GM12865 (cell line): ENCODE measurements around the gene NACC2.

Experiments used
- DNase-seq: peaks from one replicate; pipeline ENCODE4 v3.0.0; 2010; ENCODE audit warnings: low read depth
- H3K4me3 ChIP-seq: 2 replicates; pipeline ENCODE4 v1.5.1; 2011; ENCODE audit warnings: mild to moderate bottlenecking, low read depth, low read length, control low read depth
- TF ChIP-seq, protein P1 (sequence below): IDR thresholded peaks from 2 replicates; pipeline ENCODE4 v1.5.1; 2011; ENCODE audit warnings: low read length, control low read depth, low read depth, inconsistent platforms; ENCODE audit not compliant: insufficient read depth; ENCODE audit errors: missing control alignments

The NACC2 gene

DNA sequence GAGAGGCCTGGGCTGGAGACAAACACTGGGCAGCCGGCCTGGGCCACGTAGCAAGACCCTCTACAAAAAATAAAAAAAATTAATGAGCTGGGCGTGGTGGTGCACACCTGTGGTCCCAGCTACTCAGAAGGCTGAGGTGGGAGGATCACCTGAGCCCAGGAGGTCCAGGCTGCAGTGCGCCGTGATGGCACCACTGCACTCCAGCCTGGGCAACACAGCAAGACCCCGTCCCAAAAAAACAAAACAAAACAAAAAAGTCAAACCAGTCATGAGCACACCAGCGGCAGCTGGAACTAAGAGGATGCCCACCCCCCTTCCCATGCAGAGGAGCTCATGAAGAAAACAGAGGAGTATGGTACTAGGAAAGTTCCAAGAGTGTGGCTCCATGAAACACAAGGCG lies 131.8 kb downstream of the NACC2 start:
- no peak overlapping the region for H3K4me3 ChIP-seq
- DNase-seq, result no peak
- TF ChIP-seq, protein P1, sequence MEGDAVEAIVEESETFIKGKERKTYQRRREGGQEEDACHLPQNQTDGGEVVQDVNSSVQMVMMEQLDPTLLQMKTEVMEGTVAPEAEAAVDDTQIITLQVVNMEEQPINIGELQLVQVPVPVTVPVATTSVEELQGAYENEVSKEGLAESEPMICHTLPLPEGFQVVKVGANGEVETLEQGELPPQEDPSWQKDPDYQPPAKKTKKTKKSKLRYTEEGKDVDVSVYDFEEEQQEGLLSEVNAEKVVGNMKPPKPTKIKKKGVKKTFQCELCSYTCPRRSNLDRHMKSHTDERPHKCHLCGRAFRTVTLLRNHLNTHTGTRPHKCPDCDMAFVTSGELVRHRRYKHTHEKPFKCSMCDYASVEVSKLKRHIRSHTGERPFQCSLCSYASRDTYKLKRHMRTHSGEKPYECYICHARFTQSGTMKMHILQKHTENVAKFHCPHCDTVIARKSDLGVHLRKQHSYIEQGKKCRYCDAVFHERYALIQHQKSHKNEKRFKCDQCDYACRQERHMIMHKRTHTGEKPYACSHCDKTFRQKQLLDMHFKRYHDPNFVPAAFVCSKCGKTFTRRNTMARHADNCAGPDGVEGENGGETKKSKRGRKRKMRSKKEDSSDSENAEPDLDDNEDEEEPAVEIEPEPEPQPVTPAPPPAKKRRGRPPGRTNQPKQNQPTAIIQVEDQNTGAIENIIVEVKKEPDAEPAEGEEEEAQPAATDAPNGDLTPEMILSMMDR, result no peak

DNA sequence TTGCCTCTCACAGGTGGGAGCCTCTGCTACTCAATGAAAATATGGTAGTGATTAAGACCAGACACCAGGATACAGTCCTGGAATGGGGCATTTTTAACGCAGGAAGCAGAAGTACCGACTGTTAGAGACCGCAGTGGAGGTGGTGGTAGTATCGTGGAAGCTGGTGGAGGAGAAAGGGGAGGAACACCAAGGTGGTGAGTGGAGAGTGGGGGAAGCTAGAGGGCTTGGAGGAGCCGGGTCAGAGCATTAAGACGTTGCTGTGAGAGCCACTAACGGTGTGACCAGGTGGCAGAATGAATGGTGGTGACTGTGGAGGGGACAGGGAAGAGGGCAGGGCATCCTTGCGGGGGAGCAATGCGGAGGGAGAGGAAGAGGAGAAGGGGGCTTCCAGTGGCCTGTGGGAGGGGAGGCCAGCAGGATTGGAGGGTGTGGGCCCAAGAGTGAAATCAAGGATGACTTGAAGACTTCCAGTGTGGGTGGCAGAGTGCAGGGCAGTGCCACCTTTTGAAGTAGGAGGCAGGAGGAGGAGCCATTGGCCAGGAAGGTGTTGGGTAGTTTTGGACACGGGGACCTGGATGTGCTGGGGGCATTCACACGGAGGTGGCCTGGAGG lies 132.3 kb downstream of the NACC2 start:
- DNase-seq, result no peak
- TF ChIP-seq, protein P1, result no peak
- H3K4me3 ChIP-seq, result no peak overlapping the region

DNA sequence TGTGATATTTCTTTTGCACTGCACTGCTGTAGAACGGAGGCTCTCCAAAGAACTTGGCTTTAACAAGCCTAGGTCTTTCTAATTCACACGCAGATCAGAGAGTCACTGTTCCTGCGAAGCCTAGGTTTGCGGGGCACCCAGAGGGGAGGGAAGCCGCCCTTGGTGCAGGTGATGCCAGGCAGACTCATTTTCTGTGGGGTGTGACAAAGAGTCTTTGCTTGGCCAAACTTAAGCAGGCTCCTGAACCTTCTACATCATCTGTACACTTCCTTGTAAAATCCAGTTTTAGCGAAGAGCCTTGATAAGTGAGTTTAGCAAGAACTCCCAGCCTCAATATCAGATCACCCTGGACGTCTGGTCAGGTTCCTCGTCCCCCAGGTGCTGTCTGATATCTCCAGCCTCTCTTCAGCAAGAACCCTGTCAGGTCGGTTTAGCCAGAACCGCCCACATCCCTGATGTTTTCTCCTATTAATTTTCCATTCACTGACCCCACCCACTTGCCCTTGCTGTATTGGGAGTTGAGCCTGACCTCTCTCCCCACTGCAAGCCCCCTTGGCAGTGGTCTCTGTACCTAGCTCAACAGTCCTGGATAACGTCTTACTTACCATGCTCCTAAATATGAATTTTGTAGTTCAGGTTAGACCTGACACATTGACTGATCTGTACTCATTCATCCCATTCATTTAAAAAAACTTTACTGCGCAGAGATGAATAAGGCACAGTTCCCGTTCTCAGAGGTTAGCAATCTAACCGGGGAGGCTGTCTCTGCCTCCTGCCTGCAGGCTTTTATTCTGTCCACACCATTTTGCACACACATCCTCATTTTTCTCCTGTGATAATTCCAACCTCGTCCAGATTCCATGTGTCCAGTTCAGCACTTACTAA lies 133.0 kb downstream of the NACC2 start:
- H3K4me3 ChIP-seq, result no peak overlapping the region; the same call in 1 of the 2 replicates
- DNase-seq, result no peak
- TF ChIP-seq, protein P1, result no peak

DNA sequence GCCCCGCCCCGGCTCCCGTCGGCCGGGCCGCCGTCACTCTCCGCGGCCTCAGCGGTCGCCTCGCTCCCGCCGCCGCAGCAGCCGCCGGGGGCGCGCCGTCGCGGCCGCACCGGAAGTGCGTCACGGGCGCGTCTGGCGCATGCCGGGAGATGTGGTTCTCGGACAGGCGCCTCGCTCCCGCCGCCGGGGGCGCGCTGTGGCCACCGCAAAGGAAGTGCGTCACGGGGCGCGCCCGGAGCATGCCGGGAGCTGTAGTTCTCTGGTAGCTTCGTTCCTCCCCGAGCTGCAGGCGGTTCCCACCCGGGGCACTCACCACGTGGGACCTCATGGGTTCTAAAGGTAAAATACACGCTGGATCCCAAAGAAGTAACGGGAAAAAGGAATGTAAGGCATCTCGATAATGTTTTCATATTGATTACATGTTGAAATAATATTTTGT lies 133.8 kb downstream of the NACC2 start, which contains the start of gene UBAC1:
Gene UBAC1, minus strand, starts transcription at position 97 of the 439 bp plus-strand sequence. CDS start 211 bp downstream, outside the sequence.
- TF ChIP-seq, protein P1, result peak; percentile 33
- peak; percentile 97 for DNase-seq
- peak within 1 kb of the TSS; percentile 63 for H3K4me3 ChIP-seq

DNA sequence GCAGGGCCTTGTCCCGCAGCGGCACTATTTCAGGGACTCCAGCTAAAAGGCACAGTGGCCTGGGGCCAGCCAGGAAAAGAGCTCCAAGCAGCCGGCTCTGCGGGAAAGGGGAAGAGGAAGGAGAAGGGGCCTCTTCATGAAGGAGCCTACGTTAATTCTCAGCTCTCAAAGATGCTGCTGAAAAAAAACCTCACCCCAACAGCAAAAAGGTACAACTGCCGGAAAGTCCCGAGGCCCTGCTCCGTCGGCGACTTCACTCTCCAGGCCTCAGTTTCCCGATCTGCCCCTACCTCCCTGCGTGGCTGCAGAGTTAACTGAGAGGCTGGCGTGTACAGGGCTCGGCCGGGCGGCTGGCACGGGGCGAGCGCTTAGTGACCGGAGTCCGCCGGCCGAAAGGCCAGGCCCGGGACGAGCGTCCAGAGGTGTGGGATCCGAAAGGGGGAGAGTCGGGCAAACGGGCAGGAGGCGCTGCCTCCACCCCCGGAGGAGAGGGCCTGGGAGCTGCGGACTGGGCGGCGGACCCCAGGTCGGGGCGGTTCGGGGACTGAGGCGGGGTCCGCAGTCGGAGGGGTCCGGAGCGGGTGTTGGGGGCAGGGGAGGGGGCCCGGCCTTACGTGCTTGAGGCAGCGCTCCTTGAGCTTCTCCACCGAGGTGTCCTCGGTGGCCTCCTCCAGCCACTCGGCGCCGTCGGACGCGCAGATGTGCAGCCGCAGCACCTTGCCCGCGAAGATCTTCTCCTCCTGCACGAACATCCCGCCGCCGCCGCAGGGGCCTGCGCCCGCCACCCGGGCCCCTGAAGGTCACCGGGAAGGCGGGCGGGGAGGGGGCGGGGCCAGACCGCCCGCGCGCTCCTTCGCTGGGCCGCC lies 134.4 kb downstream of the NACC2 start:
- TF ChIP-seq, protein P1, result no peak
- peak overlapping the region; percentile 63 for H3K4me3 ChIP-seq
- no peak for DNase-seq

DNA sequence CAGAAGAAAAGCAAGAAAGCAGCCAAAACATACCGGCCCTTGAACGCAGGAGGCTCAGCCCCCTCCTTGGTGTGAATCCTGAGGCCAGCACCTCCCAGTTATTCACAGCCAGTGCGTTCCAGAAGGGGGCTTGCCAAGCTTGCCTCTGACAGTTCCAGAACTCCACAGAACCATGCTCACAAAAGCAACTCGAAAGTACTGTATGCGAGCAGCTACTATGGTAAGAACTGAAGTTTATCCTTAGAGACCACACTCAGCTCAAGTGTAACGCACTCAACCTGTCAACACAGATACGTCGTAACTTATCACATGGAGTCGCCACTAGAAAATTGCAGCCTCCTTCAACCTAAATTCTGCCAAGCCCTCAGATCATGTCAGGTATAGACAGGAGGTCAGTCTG lies 135.3 kb downstream of the NACC2 start:
- TF ChIP-seq, protein P1, result no peak
- no peak for DNase-seq
- H3K4me3 ChIP-seq, result peak overlapping the region; percentile 63
